Measurements from ENCODE around the gene TMEM151A.

GRCh38 chr11:66332371-66333219 is 40.9 kb downstream of the TMEM151A start:
- TF ChIP-seq, protein P1, sequence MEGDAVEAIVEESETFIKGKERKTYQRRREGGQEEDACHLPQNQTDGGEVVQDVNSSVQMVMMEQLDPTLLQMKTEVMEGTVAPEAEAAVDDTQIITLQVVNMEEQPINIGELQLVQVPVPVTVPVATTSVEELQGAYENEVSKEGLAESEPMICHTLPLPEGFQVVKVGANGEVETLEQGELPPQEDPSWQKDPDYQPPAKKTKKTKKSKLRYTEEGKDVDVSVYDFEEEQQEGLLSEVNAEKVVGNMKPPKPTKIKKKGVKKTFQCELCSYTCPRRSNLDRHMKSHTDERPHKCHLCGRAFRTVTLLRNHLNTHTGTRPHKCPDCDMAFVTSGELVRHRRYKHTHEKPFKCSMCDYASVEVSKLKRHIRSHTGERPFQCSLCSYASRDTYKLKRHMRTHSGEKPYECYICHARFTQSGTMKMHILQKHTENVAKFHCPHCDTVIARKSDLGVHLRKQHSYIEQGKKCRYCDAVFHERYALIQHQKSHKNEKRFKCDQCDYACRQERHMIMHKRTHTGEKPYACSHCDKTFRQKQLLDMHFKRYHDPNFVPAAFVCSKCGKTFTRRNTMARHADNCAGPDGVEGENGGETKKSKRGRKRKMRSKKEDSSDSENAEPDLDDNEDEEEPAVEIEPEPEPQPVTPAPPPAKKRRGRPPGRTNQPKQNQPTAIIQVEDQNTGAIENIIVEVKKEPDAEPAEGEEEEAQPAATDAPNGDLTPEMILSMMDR (IDR thresholded peaks at IDR 0.05): no peak
- TF ChIP-seq POLR2A (IDR thresholded peaks at IDR 0.05): no peak
